ENCODE measurements around the gene TARS1.

DNA sequence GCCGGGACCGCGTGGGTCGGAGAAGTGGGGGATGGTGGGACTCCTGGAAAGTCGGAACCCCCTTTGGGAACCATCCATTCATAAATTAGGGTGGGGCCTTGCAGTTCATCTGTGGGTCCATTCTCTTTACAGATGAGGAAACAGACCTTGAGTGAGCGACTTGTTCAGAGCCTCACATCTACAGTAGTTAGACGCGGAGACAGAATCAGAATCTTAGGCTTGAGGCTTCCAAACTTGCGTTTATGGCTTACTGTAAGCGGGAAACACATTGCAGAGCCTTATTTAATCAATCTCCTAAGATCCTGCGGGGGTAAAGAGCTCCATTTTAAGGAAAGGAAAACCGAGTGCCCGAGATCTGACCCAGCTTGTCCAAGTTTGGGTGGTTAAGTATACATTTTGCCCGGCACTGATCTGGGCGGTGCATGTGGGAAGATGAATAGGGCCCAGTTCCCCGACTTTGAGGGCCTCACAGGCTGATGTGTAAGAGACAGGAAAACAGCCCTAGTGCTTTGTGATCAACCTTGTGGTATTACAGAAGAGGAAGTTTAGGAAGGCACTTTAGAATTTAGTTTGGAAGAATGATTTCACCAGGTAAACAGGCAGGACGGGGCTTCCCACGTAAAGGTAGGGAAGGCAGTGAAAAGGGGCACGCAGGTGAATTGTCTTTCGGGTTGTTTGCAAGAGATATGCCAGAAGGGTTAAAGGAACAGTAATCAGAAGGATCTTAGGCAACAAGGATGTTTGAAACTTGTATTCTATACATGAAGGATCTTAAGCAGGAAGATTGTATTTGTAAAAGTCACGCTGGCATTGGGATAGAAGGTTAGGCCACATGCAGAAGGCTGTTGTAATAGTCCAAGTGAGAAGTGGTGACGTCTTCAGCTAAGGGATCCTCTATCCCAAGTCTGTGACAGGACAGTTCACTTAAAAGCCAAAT lies 744 bp downstream of the TARS1 start:
- peak; percentile 6 for TF ChIP-seq POLR2A (IDR thresholded peaks at IDR 0.05; ENCODE audit: low read depth, low read length)
- TF ChIP-seq, protein P1, sequence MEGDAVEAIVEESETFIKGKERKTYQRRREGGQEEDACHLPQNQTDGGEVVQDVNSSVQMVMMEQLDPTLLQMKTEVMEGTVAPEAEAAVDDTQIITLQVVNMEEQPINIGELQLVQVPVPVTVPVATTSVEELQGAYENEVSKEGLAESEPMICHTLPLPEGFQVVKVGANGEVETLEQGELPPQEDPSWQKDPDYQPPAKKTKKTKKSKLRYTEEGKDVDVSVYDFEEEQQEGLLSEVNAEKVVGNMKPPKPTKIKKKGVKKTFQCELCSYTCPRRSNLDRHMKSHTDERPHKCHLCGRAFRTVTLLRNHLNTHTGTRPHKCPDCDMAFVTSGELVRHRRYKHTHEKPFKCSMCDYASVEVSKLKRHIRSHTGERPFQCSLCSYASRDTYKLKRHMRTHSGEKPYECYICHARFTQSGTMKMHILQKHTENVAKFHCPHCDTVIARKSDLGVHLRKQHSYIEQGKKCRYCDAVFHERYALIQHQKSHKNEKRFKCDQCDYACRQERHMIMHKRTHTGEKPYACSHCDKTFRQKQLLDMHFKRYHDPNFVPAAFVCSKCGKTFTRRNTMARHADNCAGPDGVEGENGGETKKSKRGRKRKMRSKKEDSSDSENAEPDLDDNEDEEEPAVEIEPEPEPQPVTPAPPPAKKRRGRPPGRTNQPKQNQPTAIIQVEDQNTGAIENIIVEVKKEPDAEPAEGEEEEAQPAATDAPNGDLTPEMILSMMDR (conservative IDR thresholded peaks at IDR 0.05; ENCODE audit: low read depth, low read length) = no peak
- no peak for TF ChIP-seq RFX5 (IDR thresholded peaks at IDR 0.05; ENCODE audit: low read depth, low read length)
- TF ChIP-seq CEBPB (IDR thresholded peaks at IDR 0.05; ENCODE audit: low read depth, low read length) = peak; percentile 66
- no peak for TF ChIP-seq BHLHE40 (IDR thresholded peaks at IDR 0.05; ENCODE audit: low read depth, low read length)

Measured in IMR-90 (cell line).